ENCODE measurements around the gene SPOCK3. TPM values are rescaled to one million over a fixed set of nuclear protein-coding genes. Genes with fewer than 3 reads are reported as not detected.

The SPOCK3 gene
- total and polyA plus RNA-seq, 3 donors from 2014 or later, result 0.16 to 1.5 (median 0.68) TPM

DNA sequence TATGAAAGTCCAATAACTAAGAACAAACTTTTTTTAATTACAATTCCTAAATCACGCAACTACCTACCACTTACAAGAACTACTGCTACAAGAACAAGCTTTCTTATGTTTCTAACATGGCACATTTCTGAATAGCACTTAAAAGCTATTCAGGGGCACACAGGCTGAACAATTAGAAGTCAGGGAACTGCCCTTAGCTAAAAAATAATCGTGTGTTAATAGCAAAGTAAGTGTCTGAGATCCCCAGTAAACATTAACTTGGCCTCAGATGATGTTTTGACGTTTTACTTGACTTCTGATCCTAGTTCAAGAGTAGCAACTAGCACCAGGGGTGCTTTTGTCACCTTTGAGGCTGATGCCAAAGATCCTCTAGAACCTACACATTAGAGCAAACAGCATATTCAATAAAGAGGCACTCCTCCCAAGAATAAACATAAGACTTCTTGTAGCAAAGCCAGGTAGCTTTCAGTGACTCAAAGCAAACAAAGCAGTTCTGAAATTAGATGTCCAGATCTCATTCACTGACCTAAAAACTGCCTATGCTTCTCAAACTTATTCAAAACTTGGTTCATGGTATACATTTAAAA is 16.2 kb downstream of the SPOCK3 start:
- H3K9me3 ChIP-seq, result no peaks in the 10 kb centered on the region
- DNase-seq, result no peak
- intact Hi-C loops (cut with DNase I; ENCODE audit: low total_unique reads), result no loop called here
- WGBS, 2 donors, result 66 to 73% methylated on average over 3 of the region's 3 CpGs
- H3K27me3 ChIP-seq, result no peaks in the 10 kb centered on the region
- TF ChIP-seq POLR2A (IDR thresholded peaks at IDR 0.05), result no peak
- TF ChIP-seq, protein P1, sequence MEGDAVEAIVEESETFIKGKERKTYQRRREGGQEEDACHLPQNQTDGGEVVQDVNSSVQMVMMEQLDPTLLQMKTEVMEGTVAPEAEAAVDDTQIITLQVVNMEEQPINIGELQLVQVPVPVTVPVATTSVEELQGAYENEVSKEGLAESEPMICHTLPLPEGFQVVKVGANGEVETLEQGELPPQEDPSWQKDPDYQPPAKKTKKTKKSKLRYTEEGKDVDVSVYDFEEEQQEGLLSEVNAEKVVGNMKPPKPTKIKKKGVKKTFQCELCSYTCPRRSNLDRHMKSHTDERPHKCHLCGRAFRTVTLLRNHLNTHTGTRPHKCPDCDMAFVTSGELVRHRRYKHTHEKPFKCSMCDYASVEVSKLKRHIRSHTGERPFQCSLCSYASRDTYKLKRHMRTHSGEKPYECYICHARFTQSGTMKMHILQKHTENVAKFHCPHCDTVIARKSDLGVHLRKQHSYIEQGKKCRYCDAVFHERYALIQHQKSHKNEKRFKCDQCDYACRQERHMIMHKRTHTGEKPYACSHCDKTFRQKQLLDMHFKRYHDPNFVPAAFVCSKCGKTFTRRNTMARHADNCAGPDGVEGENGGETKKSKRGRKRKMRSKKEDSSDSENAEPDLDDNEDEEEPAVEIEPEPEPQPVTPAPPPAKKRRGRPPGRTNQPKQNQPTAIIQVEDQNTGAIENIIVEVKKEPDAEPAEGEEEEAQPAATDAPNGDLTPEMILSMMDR (IDR thresholded peaks at IDR 0.05), result no peak
- no peaks in the 10 kb centered on the region for H3K36me3 ChIP-seq (ENCODE audit: low read depth, missing control alignments)
- no peak overlapping the region for H3K27ac ChIP-seq
- no peak overlapping the region for H3K4me3 ChIP-seq
- no peaks in the 10 kb centered on the region for H3K4me1 ChIP-seq

DNA sequence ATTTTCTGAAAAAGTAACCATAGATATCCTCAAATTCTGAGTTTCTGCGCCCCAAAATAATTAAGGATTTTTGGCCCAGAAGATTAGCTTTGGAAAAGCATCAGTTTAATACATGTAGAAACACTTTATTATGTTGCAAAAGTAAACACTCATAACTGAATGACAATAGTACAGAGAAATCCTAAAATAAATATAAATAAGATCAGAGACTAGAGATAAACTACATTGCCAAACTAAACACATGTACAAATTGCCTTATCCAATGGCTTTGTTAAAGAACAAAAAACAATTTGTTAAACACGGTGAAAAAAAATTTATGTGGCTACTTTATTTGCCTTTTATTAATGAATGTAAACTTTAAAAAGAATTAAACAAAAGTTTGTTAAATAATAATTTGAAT is 17.5 kb downstream of the SPOCK3 start:
- WGBS, 2 donors, result 78 to 79% methylated on average over 2 of the region's 2 CpGs
- TF ChIP-seq, protein P1 (IDR thresholded peaks at IDR 0.05), result no peak
- TF ChIP-seq POLR2A (IDR thresholded peaks at IDR 0.05), result no peak
- Histone ChIP-seq H3K27me3 (no peaks in the 10 kb centered on the region), H3K4me3 (no peak overlapping the region), H3K9me3 (no peaks in the 10 kb centered on the region), H3K4me1 (no peaks in the 10 kb centered on the region), H3K36me3 (ENCODE audit: low read depth, missing control alignments) (no peaks in the 10 kb centered on the region), H3K27ac (no peak overlapping the region)
- DNase-seq, result no peak
- intact Hi-C loops (cut with DNase I; ENCODE audit: low total_unique reads), result no loop called here

GRCh38 chr4:167210166-167210565 is 24.1 kb downstream of the SPOCK3 start:
- H3K27ac ChIP-seq, result no peak overlapping the region
- H3K27me3 ChIP-seq, result no peaks in the 10 kb centered on the region
- H3K9me3 ChIP-seq, result no peaks in the 10 kb centered on the region
- H3K4me1 ChIP-seq, result no peaks in the 10 kb centered on the region
- intact Hi-C loops (cut with DNase I; ENCODE audit: low total_unique reads), result no loop called here
- H3K4me3 ChIP-seq, result no peak overlapping the region
- TF ChIP-seq, protein P1 (IDR thresholded peaks at IDR 0.05), result no peak
- TF ChIP-seq POLR2A (IDR thresholded peaks at IDR 0.05), result no peak
- H3K36me3 ChIP-seq (ENCODE audit: low read depth, missing control alignments), result no peaks in the 10 kb centered on the region
- no peak for DNase-seq
- WGBS, 2 donors, result 75 to 86% methylated on average over 2 of the region's 2 CpGs

GRCh38 chr4:167196344-167197012 is 37.8 kb downstream of the SPOCK3 start:
- intact Hi-C loops (cut with DNase I; ENCODE audit: low total_unique reads), result no loop called here
- TF ChIP-seq, protein P1 (IDR thresholded peaks at IDR 0.05), result no peak
- 84 to 88% methylated on average over 1 of the region's 1 CpG for WGBS, 2 donors

DNA sequence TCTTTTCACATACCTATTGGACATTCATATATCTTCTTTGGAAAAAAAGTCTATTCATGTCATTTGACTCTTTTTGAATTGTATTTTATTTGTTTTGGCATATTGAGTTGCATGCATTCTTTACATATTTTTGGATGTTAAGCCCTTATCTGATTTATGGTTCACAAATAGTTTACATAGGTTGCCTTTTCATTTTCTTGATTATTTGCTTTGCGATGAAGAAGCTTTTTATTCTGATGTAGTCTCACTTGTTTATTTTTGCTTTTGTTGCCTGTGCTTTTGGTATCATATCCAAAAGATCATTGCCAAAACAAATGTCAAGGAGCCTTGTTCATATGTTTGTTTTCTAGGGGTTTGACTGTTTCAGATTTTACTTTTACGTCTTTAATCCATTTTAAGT is 43.9 kb downstream of the SPOCK3 start:
- intact Hi-C loops (cut with DNase I; ENCODE audit: low total_unique reads), result no loop called here
- Histone ChIP-seq H3K36me3 (ENCODE audit: low read depth, missing control alignments) (no peaks in the 10 kb centered on the region), H3K9me3 (no peaks in the 10 kb centered on the region), H3K27me3 (no peaks in the 10 kb centered on the region), H3K4me1 (no peaks in the 10 kb centered on the region), H3K27ac (no peak overlapping the region), H3K4me3 (no peak overlapping the region)
- TF ChIP-seq, protein P1 (IDR thresholded peaks at IDR 0.05), result no peak
- TF ChIP-seq POLR2A (IDR thresholded peaks at IDR 0.05), result no peak
- WGBS, 2 donors, result 84 to 91% methylated on average over 2 of the region's 2 CpGs
- no peak for DNase-seq

More at GRCh38 chr4:167196344-167197012, 37.8 kb downstream of the SPOCK3 start:
- no peak for DNase-seq
- Histone ChIP-seq H3K9me3 (no peaks in the 10 kb centered on the region), H3K36me3 (ENCODE audit: low read depth, missing control alignments) (no peaks in the 10 kb centered on the region), H3K27ac (no peak overlapping the region), H3K27me3 (no peaks in the 10 kb centered on the region), H3K4me1 (no peaks in the 10 kb centered on the region), H3K4me3 (no peak overlapping the region)
